Liver (tissue), 9 donors: ENCODE measurements around the gene CPEB2. TPM values are rescaled to one million over a fixed set of nuclear protein-coding genes. Genes with fewer than 3 reads are reported as not detected.

Experiments
- DNase-seq: peaks from one replicate; pipeline ENCODE4 v3.0.0-alpha.2; 2017; ENCODE audit warnings: low spot score
- H3K27ac ChIP-seq, 2 donors: one replicate each; pipeline ENCODE4 v1.7.0; 2013; ENCODE audit warnings: inconsistent platforms in 2 of 2, low read length in 2 of 2, control low read depth in 1 of 2, low read depth in 1 of 2, mild to moderate bottlenecking in 1 of 2
- H3K27me3 ChIP-seq, 4 donors: one replicate each; pipeline versions ENCODE4 v1.6.1 to v1.7.0; 2013; ENCODE audit warnings: low read length in 3 of 4, inconsistent platforms in 1 of 4, mild to moderate bottlenecking in 1 of 4, moderate library complexity in 1 of 4; ENCODE audit not compliant: control insufficient read depth in 4 of 4, insufficient read depth in 4 of 4
- H3K36me3 ChIP-seq, 4 donors: one replicate each; pipeline versions ENCODE4 v1.6.1 to v1.7.0; 2013; ENCODE audit warnings: low read length in 3 of 4, mild to moderate bottlenecking in 3 of 4, low read depth in 1 of 4, moderate library complexity in 1 of 4; ENCODE audit not compliant: control insufficient read depth in 4 of 4, insufficient read depth in 3 of 4
- H3K4me1 ChIP-seq, 4 donors: one replicate each; pipeline versions ENCODE4 v1.6.1 to v1.7.0; 2013; ENCODE audit warnings: low read length in 3 of 4, mild to moderate bottlenecking in 3 of 4, moderate library complexity in 1 of 4; ENCODE audit not compliant: control insufficient read depth in 4 of 4, insufficient read depth in 4 of 4
- H3K4me3 ChIP-seq, 3 donors: one replicate each; pipeline versions ENCODE4 v1.6.1 to v1.7.0; 2013; ENCODE audit warnings: low read length in 3 of 3, control low read depth in 1 of 3, low read depth in 1 of 3, mild to moderate bottlenecking in 1 of 3
- H3K9ac ChIP-seq, 2 donors: one replicate each; pipeline ENCODE4 v1.7.0; 2013; ENCODE audit warnings: low read length in 2 of 2, mild to moderate bottlenecking in 2 of 2, moderate library complexity in 2 of 2, control low read depth in 1 of 2, low read depth in 1 of 2
- H3K9me3 ChIP-seq, 4 donors: one replicate each; pipeline versions ENCODE4 v1.6.1 to v1.7.0; 2013; ENCODE audit warnings: low read length in 3 of 4; ENCODE audit not compliant: control insufficient read depth in 4 of 4
- EGR1 ChIP-seq, 2 donors: IDR thresholded peaks; 2 replicates each; pipeline ENCODE4 v1.6.1; 2016 to 2018; ENCODE audit warnings: antibody characterized with exemption in 2 of 2, low read depth in 2 of 2
- NR2F2 ChIP-seq: IDR thresholded peaks from 2 replicates; pipeline ENCODE4 v1.6.1; 2016; ENCODE audit warnings: antibody characterized with exemption
- RAD21 ChIP-seq, 2 donors: IDR thresholded peaks; 2 replicates each; pipeline ENCODE4 v1.6.1; 2016; ENCODE audit warnings: antibody characterized with exemption in 2 of 2, mild to moderate bottlenecking in 2 of 2
- RXRA ChIP-seq, 2 donors: IDR thresholded peaks; 2 replicates each; pipeline ENCODE4 v1.6.1; 2017 to 2018; ENCODE audit warnings: antibody characterized with exemption in 2 of 2, mild to moderate bottlenecking in 1 of 2
- SP1 ChIP-seq: IDR thresholded peaks from 2 replicates; pipeline ENCODE4 v1.6.1; 2018; ENCODE audit warnings: antibody characterized with exemption, mild to moderate bottlenecking
- TAF1 ChIP-seq: conservative IDR thresholded peaks from 2 replicates; pipeline ENCODE4 v1.6.1; 2016; ENCODE audit warnings: antibody characterized with exemption, mild to moderate bottlenecking
- YY1 ChIP-seq: IDR thresholded peaks from 2 replicates; pipeline ENCODE4 v1.6.1; 2016; ENCODE audit warnings: antibody characterized with exemption, mild to moderate bottlenecking
- WGBS: extraction: QIAGEN DNeasy Blood & Tissue Kit; methylation state at CpG from one replicate; pipeline ENCODE4 v1.1.7; 2013; 5-methylcytosine and 5-hydroxymethylcytosine counted together
- polyA plus RNA-seq, 2 donors: library from polyadenylated mRNA; stranded (reverse) in 1 of 2; unstranded in 1 of 2; fragments of 200-250 nt in 1 of 2; fragments of >200 nt in 1 of 2; fragmentation: Nextera tagmentation in 1 of 2; extraction: Ambion mirVana in 1 of 2; gene quantifications; one replicate each; pipeline versions ENCODE4 v1.2.1 to v1.2.3, GENCODE V29; 2013 to 2015
- total RNA-seq, 2 donors: library from RNA; depleted of rRNA; stranded (reverse); fragments of >200 nt; gene quantifications; one replicate each; pipeline ENCODE4 v1.2.3, GENCODE V29; 2014
- TF ChIP-seq, protein P1 (sequence below): IDR thresholded peaks from 2 replicates; pipeline ENCODE4 v1.6.1; 2016; ENCODE audit warnings: antibody characterized with exemption, mild to moderate bottlenecking
- TF ChIP-seq, protein P2 (sequence below): IDR thresholded peaks from 2 replicates; pipeline ENCODE4 v1.6.1; 2016; ENCODE audit warnings: antibody characterized with exemption
- TF ChIP-seq, protein P3 (sequence below): IDR thresholded peaks from 2 replicates; pipeline ENCODE4 v1.6.1; 2016; ENCODE audit warnings: antibody characterized with exemption
- TF ChIP-seq, protein P4 (sequence below): fragments of 150-350 bp; IDR thresholded peaks from 2 replicates; pipeline ENCODE4 v1.5.1; 2017; ENCODE audit warnings: improper control_type of control experiment, low read depth, low read length; ENCODE audit not compliant: missing input control
- donor health status: healthy.
- donor health status: healthy.
- donor health status: healthy.
- donor health status: healthy.
- donor health status: healthy.

Gene CPEB2
- total and polyA plus RNA-seq, 4 donors = 3.6 to 14.0 (median 4.6) TPM

DNA sequence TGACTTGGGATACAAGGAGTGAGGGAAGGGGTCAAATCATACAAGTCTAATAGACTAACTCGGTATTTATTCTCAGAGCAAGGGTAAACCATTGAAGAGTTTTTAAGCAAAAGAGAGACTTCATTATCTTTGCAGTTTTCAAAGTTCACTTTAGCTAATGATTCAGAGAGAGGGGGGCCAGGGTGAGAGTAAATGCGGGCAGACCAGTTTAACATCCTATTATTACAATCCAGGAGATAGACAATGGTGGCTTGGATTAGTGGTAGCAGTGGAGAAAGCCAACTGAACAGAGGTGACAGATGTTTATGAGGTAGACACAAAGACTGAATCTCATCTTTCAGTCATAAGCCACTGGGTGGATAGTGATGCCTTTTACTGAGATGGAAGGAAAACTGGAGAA, 57.9 kb downstream of the CPEB2 start:
- H3K4me1 ChIP-seq = no peaks in the 10 kb centered on the region
- TF ChIP-seq SP1 (no peak), YY1 (no peak), EGR1 (IDR thresholded peaks at IDR 0.05; ENCODE audit: low read depth in 2 of 2) (no peak)
- TF ChIP-seq, protein P1, sequence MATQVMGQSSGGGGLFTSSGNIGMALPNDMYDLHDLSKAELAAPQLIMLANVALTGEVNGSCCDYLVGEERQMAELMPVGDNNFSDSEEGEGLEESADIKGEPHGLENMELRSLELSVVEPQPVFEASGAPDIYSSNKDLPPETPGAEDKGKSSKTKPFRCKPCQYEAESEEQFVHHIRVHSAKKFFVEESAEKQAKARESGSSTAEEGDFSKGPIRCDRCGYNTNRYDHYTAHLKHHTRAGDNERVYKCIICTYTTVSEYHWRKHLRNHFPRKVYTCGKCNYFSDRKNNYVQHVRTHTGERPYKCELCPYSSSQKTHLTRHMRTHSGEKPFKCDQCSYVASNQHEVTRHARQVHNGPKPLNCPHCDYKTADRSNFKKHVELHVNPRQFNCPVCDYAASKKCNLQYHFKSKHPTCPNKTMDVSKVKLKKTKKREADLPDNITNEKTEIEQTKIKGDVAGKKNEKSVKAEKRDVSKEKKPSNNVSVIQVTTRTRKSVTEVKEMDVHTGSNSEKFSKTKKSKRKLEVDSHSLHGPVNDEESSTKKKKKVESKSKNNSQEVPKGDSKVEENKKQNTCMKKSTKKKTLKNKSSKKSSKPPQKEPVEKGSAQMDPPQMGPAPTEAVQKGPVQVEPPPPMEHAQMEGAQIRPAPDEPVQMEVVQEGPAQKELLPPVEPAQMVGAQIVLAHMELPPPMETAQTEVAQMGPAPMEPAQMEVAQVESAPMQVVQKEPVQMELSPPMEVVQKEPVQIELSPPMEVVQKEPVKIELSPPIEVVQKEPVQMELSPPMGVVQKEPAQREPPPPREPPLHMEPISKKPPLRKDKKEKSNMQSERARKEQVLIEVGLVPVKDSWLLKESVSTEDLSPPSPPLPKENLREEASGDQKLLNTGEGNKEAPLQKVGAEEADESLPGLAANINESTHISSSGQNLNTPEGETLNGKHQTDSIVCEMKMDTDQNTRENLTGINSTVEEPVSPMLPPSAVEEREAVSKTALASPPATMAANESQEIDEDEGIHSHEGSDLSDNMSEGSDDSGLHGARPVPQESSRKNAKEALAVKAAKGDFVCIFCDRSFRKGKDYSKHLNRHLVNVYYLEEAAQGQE = no peak
- no peak for DNase-seq
- no peak overlapping the region for H3K27ac ChIP-seq
- H3K9me3 ChIP-seq = no peaks in the 10 kb centered on the region
- H3K9ac ChIP-seq = no peak overlapping the region
- H3K27me3 ChIP-seq = no peaks in the 10 kb centered on the region
- H3K4me3 ChIP-seq = no peak overlapping the region
- WGBS = 99% methylated on average over 2 of the region's 2 CpGs
- peaks cover 3 to 43% (median 37%) of the 10 kb centered on the region in 4 donors for H3K36me3 ChIP-seq

DNA sequence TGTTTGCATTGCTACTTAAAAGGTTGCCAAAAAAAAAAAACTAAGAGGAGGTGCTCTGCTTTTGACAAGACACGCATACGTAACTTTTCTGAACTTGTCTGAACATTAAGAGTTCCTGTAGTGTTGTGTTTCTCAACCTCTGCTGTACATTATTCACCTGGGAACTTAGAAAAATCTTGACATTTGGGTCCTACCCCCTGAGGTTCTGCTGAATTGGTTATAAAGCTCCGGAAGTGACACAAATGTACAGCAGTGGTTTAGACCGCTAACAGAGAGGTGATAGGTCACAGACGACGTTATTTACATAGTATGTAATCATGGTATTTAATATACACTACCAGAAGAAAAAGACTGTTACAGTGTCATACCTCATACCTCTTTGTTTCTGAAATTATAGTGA, 61.1 kb downstream of the CPEB2 start:
- Histone ChIP-seq H3K27ac (no peak overlapping the region), H3K4me1 (no peaks in the 10 kb centered on the region)
- WGBS = 92% methylated on average over 6 of the region's 6 CpGs

More for the DNA sequence above, 61.1 kb downstream of the CPEB2 start:
- Histone ChIP-seq H3K36me3 (peaks cover 3 to 55% (median 36%) of the 10 kb centered on the region in 4 donors), H3K27me3 (no peaks in the 10 kb centered on the region), H3K4me3 (no peak overlapping the region), H3K9me3 (no peaks in the 10 kb centered on the region), H3K9ac (no peak overlapping the region)
- TF ChIP-seq TAF1 (no peak), RAD21 (IDR thresholded peaks at IDR 0.05) (no peak), EGR1 (IDR thresholded peaks at IDR 0.05; ENCODE audit: low read depth in 2 of 2) (no peak), RXRA (IDR thresholded peaks at IDR 0.05) (no peak), SP1 (no peak), NR2F2 (no peak)
- TF ChIP-seq, protein P2, sequence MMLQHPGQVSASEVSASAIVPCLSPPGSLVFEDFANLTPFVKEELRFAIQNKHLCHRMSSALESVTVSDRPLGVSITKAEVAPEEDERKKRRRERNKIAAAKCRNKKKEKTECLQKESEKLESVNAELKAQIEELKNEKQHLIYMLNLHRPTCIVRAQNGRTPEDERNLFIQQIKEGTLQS = no peak
- TF ChIP-seq, protein P3, sequence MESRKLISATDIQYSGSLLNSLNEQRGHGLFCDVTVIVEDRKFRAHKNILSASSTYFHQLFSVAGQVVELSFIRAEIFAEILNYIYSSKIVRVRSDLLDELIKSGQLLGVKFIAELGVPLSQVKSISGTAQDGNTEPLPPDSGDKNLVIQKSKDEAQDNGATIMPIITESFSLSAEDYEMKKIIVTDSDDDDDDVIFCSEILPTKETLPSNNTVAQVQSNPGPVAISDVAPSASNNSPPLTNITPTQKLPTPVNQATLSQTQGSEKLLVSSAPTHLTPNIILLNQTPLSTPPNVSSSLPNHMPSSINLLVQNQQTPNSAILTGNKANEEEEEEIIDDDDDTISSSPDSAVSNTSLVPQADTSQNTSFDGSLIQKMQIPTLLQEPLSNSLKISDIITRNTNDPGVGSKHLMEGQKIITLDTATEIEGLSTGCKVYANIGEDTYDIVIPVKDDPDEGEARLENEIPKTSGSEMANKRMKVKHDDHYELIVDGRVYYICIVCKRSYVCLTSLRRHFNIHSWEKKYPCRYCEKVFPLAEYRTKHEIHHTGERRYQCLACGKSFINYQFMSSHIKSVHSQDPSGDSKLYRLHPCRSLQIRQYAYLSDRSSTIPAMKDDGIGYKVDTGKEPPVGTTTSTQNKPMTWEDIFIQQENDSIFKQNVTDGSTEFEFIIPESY = no peak
- TF ChIP-seq, protein P4, sequence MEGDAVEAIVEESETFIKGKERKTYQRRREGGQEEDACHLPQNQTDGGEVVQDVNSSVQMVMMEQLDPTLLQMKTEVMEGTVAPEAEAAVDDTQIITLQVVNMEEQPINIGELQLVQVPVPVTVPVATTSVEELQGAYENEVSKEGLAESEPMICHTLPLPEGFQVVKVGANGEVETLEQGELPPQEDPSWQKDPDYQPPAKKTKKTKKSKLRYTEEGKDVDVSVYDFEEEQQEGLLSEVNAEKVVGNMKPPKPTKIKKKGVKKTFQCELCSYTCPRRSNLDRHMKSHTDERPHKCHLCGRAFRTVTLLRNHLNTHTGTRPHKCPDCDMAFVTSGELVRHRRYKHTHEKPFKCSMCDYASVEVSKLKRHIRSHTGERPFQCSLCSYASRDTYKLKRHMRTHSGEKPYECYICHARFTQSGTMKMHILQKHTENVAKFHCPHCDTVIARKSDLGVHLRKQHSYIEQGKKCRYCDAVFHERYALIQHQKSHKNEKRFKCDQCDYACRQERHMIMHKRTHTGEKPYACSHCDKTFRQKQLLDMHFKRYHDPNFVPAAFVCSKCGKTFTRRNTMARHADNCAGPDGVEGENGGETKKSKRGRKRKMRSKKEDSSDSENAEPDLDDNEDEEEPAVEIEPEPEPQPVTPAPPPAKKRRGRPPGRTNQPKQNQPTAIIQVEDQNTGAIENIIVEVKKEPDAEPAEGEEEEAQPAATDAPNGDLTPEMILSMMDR = no peak
- no peak for DNase-seq
